PC-3 (cell line): Measurements from ENCODE around the gene CHRDL2. TPM values are rescaled to one million over a fixed set of nuclear protein-coding genes. Genes with fewer than 3 reads are reported as not detected.

Source experiments
- ATAC-seq: fragments of 200-7000 bp; cut with Tn5 transposase; 2 replicates; pipeline ENCODE4 v1.9.1; 2020; ENCODE audit warnings: mild to moderate bottlenecking, moderate library complexity
- BruUV-seq: library from RNA; stranded (reverse); fragments of 400-500 nt; replicated peaks from 2 replicates; lab custom pipeline; 2021; lab: Mats Ljungman, UMichigan
- CTCF ChIA-PET: fragments of 300-600 bp; sonication (Branson Sonifier 250); formaldehyde crosslinking; loops from one replicate; lab custom pipeline; 2022; ENCODE audit warnings: antibody characterized with exemption; lab: Charles Lee
- POLR2A ChIA-PET: fragments of 300-600 bp; sonication (Branson Sonifier 250); formaldehyde crosslinking; loops from one replicate; lab custom pipeline; 2022; ENCODE audit warnings: antibody characterized with exemption; ENCODE audit not compliant: unreplicated experiment; lab: Charles Lee
- DNase-seq: peaks from one replicate; pipeline ENCODE4 v3.0.0-alpha.2; 2015
- H2AFZ ChIP-seq: fragments of 300-600 bp; sonication (generic); 2 replicates; pipeline ENCODE4 v1.6.0; 2016; ENCODE audit warnings: antibody characterized with exemption, low read length
- H3F3A ChIP-seq: fragments of 300-600 bp; sonication (generic); one replicate; pipeline ENCODE4 v1.6.0; 2017; ENCODE audit warnings: antibody characterized with exemption, low read length, control low read depth, mild to moderate bottlenecking; ENCODE audit not compliant: unreplicated experiment
- H3K27ac ChIP-seq: fragments of 300-600 bp; sonication (generic); 2 replicates; pipeline ENCODE4 v1.5.1; 2016; ENCODE audit warnings: mild to moderate bottlenecking, low read length
- H3K27me3 ChIP-seq: fragments of 300-600 bp; sonication (generic); 2 replicates; pipeline ENCODE4 v1.6.1; 2016; ENCODE audit warnings: low read length, mixed read lengths
- H3K36me3 ChIP-seq: fragments of 300-600 bp; sonication (generic); 2 replicates; pipeline ENCODE4 v1.6.1; 2016; ENCODE audit warnings: low read depth, mixed run types, low read length, mixed read lengths
- H3K4me1 ChIP-seq: fragments of 300-600 bp; sonication (generic); 2 replicates; pipeline ENCODE4 v1.5.1; 2016; ENCODE audit warnings: low read length; ENCODE audit not compliant: insufficient read depth
- H3K4me2 ChIP-seq: fragments of 300-600 bp; sonication (generic); 2 replicates; pipeline ENCODE4 v1.6.0; 2016; ENCODE audit warnings: low read length
- H3K4me3 ChIP-seq: fragments of 300-600 bp; sonication (generic); 2 replicates; pipeline ENCODE4 v1.5.1; 2016; ENCODE audit warnings: mild to moderate bottlenecking, low read length, mixed read lengths
- H3K79me2 ChIP-seq: fragments of 300-600 bp; sonication (generic); 2 replicates; pipeline ENCODE4 v1.6.1; 2017; ENCODE audit warnings: low read length, mixed read lengths
- H3K9ac ChIP-seq: fragments of 300-600 bp; sonication (generic); 2 replicates; pipeline ENCODE4 v1.6.0; 2016; ENCODE audit warnings: mild to moderate bottlenecking, low read length
- H3K9me2 ChIP-seq: fragments of 300-600 bp; sonication (generic); replicated peaks from 2 replicates; pipeline ENCODE4 v1.6.1; 2016; ENCODE audit warnings: mixed run types, low read length, mixed read lengths
- H3K9me3 ChIP-seq: fragments of 300-600 bp; sonication (generic); 2 replicates; pipeline ENCODE4 v1.6.1; 2016; ENCODE audit warnings: low read length, mixed read lengths
- H4K20me1 ChIP-seq: fragments of 300-600 bp; sonication (generic); 2 replicates; pipeline ENCODE4 v1.6.1; 2016; ENCODE audit warnings: low read length, mixed read lengths
- EZH2 ChIP-seq: fragments of 300-600 bp; sonication (generic); IDR thresholded peaks from one replicate; pipeline ENCODE4 v1.6.1; 2017; ENCODE audit warnings: antibody characterized with exemption, mild to moderate bottlenecking, low read length; ENCODE audit not compliant: unreplicated experiment
- EZH2phosphoT487 ChIP-seq: fragments of 300-600 bp; sonication (generic); IDR thresholded peaks from 2 replicates; pipeline ENCODE4 v1.6.1; 2018; ENCODE audit warnings: mild to moderate bottlenecking, antibody characterized with exemption, low read length, borderline replicate concordance
- intact Hi-C: fragments of 100-400 bp; cut with micrococcal nuclease; formaldehyde crosslinking; loops from 2 replicates; pipeline ENCODE4 v1.9.0; 2023
- total RNA-seq: library from RNA; depleted of rRNA; stranded (reverse); fragments of >200 nt; gene quantifications from 2 replicates; pipeline ENCODE4 v1.2.3, GENCODE V29; 2014
- TF ChIP-seq, protein P1 (sequence below): fragments of 300-600 bp; sonication (generic); conservative IDR thresholded peaks from 2 replicates; pipeline ENCODE4 v1.5.1; 2017; ENCODE audit warnings: antibody characterized with exemption, low read depth, mild to moderate bottlenecking, low read length

CHRDL2 gene
- total RNA-seq, 1 experiment from 2014 or later = not detected

GRCh38 chr11:74694136-74694930, 36.9 kb downstream of the CHRDL2 start:
- H4K20me1 ChIP-seq = no peaks in the 10 kb centered on the region
- H3K9me3 ChIP-seq = no peaks in the 10 kb centered on the region
- H3F3A ChIP-seq = no peaks in the 10 kb centered on the region
- peak; percentile 81 for DNase-seq
- ChIA-PET POLR2A (no interaction called here), CTCF (interaction anchor here (0.6 kb wide), 1 partner anchor 45 kb away, joined by 4 read pairs; no protein-coding TSS in a partner anchor)
- H3K9me2 ChIP-seq = no peaks in the 10 kb centered on the region
- H3K4me1 ChIP-seq = peaks cover 18% of the 10 kb centered on the region
- H3K79me2 ChIP-seq = no peaks in the 10 kb centered on the region
- no peaks in the 10 kb centered on the region for H3K36me3 ChIP-seq
- H3K9ac ChIP-seq = no peak overlapping the region
- BruUV-seq = no TSS peak
- H3K4me2 ChIP-seq = no peak overlapping the region
- H3K27ac ChIP-seq = 0 out of 2 replicates have a peak overlapping the region, but pooled peaks have one; percentile 7
- H3K27me3 ChIP-seq = no peaks in the 10 kb centered on the region
- ATAC-seq = peak; percentile 62
- H2AFZ ChIP-seq = no peak overlapping the region
- TF ChIP-seq, protein P1, sequence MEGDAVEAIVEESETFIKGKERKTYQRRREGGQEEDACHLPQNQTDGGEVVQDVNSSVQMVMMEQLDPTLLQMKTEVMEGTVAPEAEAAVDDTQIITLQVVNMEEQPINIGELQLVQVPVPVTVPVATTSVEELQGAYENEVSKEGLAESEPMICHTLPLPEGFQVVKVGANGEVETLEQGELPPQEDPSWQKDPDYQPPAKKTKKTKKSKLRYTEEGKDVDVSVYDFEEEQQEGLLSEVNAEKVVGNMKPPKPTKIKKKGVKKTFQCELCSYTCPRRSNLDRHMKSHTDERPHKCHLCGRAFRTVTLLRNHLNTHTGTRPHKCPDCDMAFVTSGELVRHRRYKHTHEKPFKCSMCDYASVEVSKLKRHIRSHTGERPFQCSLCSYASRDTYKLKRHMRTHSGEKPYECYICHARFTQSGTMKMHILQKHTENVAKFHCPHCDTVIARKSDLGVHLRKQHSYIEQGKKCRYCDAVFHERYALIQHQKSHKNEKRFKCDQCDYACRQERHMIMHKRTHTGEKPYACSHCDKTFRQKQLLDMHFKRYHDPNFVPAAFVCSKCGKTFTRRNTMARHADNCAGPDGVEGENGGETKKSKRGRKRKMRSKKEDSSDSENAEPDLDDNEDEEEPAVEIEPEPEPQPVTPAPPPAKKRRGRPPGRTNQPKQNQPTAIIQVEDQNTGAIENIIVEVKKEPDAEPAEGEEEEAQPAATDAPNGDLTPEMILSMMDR = peak; percentile 36; the same call in 1 of the 2 replicates
- TF ChIP-seq EZH2 = no peak
- intact Hi-C loops = no loop called here
- H3K4me3 ChIP-seq = no peak overlapping the region

DNA sequence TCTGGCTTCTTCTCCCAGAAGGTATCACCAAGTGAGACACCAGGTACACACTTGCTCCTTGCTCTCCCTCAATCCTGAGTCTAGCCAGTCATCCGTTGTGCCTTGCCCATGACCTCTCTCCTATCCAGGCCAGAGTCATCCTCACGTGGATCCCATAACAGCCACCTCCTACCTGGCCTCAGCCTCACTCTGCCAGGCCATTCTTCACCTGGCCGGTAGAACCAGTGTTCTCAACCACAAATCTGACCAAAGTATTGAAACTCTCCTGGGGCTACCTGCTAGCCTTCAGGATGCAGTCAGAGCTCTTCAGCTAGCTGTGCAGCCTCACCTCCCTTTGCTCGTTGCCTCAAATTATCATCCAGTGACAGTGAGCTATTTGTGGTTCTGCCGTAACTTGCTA, 37.7 kb downstream of the CHRDL2 start:
- Histone ChIP-seq H3K27me3 (no peaks in the 10 kb centered on the region), H3K36me3 (no peaks in the 10 kb centered on the region), H3K9me3 (no peaks in the 10 kb centered on the region), H3K79me2 (no peaks in the 10 kb centered on the region), H3F3A (no peaks in the 10 kb centered on the region), H3K9me2 (no peaks in the 10 kb centered on the region), H3K9ac (no peak overlapping the region), H2AFZ (no peak overlapping the region), H3K27ac (no peak overlapping the region), H3K4me1 (peaks cover 20% of the 10 kb centered on the region), H3K4me3 (no peak overlapping the region), H4K20me1 (no peaks in the 10 kb centered on the region), H3K4me2 (no peak overlapping the region)
- ChIA-PET CTCF (interaction anchor here (0.5 kb wide), 1 partner anchor 454 kb away, joined by 3 read pairs; no protein-coding TSS in a partner anchor), POLR2A (no interaction called here)
- intact Hi-C loops = no loop called here
- no peak for ATAC-seq
- TF ChIP-seq EZH2 = no peak
- peak; percentile 45 for DNase-seq
- BruUV-seq = no TSS peak

- BruUV-seq = no TSS peak
- H2AFZ ChIP-seq = no peak overlapping the region
Measured at GRCh38 chr11:74691755-74692154, 39.5 kb downstream of the CHRDL2 start.

More at GRCh38 chr11:74691755-74692154, 39.5 kb downstream of the CHRDL2 start:
- DNase-seq (no peak), ATAC-seq (no peak)
- Histone ChIP-seq H4K20me1 (no peaks in the 10 kb centered on the region), H3K4me3 (no peak overlapping the region), H3K9ac (no peak overlapping the region), H3K4me1 (peaks cover 30% of the 10 kb centered on the region), H3K27me3 (no peaks in the 10 kb centered on the region), H3K9me2 (no peaks in the 10 kb centered on the region), H3K9me3 (no peaks in the 10 kb centered on the region), H3K4me2 (no peak overlapping the region), H3K36me3 (no peaks in the 10 kb centered on the region), H3K27ac (no peak overlapping the region), H3F3A (no peaks in the 10 kb centered on the region), H3K79me2 (no peaks in the 10 kb centered on the region)
- intact Hi-C loops = no loop called here
- TF ChIP-seq, protein P1 = no peak
- TF ChIP-seq EZH2 = no peak
- no peak for TF ChIP-seq EZH2phosphoT487
- ChIA-PET CTCF (no interaction called here), POLR2A (no interaction called here)
